ENCODE results near the gene MPP7.
"Not testable (repeated sequence)": the region's sequence is repeated elsewhere in the genome, so short reads cannot be mapped to it uniquely, and the experiment has no call there.

Gene MPP7

GRCh38 chr10:28302638-28303488 lies at the start of gene MPP7:
TSS of gene MPP7 (minus strand) at chr10:28303064. CDS start at chr10:28238604, 64,460 bp downstream.
- DNase-seq (ENCODE audit: low spot score), result peak; percentile 96
- TF ChIP-seq CTCF (IDR thresholded peaks at IDR 0.05; ENCODE audit: extremely low read depth, missing control alignments), result peak; percentile 3

- DNase-seq (ENCODE audit: low spot score), result no peak
- TF ChIP-seq CTCF (IDR thresholded peaks at IDR 0.05; ENCODE audit: extremely low read depth, missing control alignments), result no peak
These were observed 47.0 kb upstream of the MPP7 start for GRCh38 chr10:28349892-28350291.

GRCh38 chr10:28343987-28344895 lies 41.4 kb upstream of the MPP7 start:
- no peak for TF ChIP-seq CTCF (IDR thresholded peaks at IDR 0.05; ENCODE audit: extremely low read depth, missing control alignments)
- no peak for DNase-seq (ENCODE audit: low spot score)

- TF ChIP-seq CTCF (IDR thresholded peaks at IDR 0.05; ENCODE audit: extremely low read depth, missing control alignments), result no peak
- no peak for DNase-seq (ENCODE audit: low spot score)
These were observed 40.4 kb upstream of the MPP7 start for GRCh38 chr10:28343252-28343651.

GRCh38 chr10:28341679-28342078 lies 38.8 kb upstream of the MPP7 start:
- DNase-seq (ENCODE audit: low spot score), result not testable (repeated sequence)

GRCh38 chr10:28332726-28333125 lies 29.9 kb upstream of the MPP7 start:
- no peak for TF ChIP-seq CTCF (IDR thresholded peaks at IDR 0.05; ENCODE audit: extremely low read depth, missing control alignments)
- no peak for DNase-seq (ENCODE audit: low spot score)

- no peak for TF ChIP-seq CTCF (IDR thresholded peaks at IDR 0.05; ENCODE audit: extremely low read depth, missing control alignments)
- DNase-seq (ENCODE audit: low spot score), result no peak
These were observed 29.0 kb upstream of the MPP7 start for GRCh38 chr10:28331841-28332240.

Measured in GM20000 (cell line).